B cell (primary cell): Measurements from ENCODE around the gene KBTBD13. TPM values are rescaled to one million over a fixed set of nuclear protein-coding genes. Genes with fewer than 3 reads are reported as not detected.

Source experiments
- ATAC-seq: fragments of 200-7000 bp; cut with Tn5 transposase; one replicate; pipeline ENCODE4 v1.10.0; 2021; ENCODE audit warnings: low read depth, mild to moderate bottlenecking, moderate number of reproducible peaks, moderate library complexity
- CTCF ChIA-PET: fragments of 350-600 bp; sonication (Branson Sonifier 250); formaldehyde crosslinking; loops from one replicate; lab custom pipeline; 2021; ENCODE audit warnings: antibody characterized with exemption, inconsistent platforms; lab: Charles Lee
- POLR2A ChIA-PET: fragments of 350-600 bp; sonication (Branson Sonifier 250); formaldehyde crosslinking; loops from one replicate; lab custom pipeline; 2021; ENCODE audit warnings: antibody characterized with exemption; lab: Charles Lee
- DNase-seq: peaks from one replicate; pipeline ENCODE4 v3.0.0; 2013
- H2AFZ ChIP-seq: 2 replicates; pipeline ENCODE4 v1.6.1; 2012; ENCODE audit warnings: mild to moderate bottlenecking, low read depth, low read length; ENCODE audit not compliant: insufficient read depth, poor library complexity, severe bottlenecking
- H3K27ac ChIP-seq, 2 donors: 1 replicate in 1 of 2; 2 replicates in 1 of 2; pipeline ENCODE4 v1.5.1; 2012 to 2013; ENCODE audit warnings: low read length in 2 of 2, mild to moderate bottlenecking in 2 of 2, moderate library complexity in 1 of 2
- H3K27me3 ChIP-seq, 4 experiments: fragments of 200-600 bp in 1 of 4; sonication (generic) in 1 of 4; replicated peaks in 1 of 4; 1 replicate in 2 of 4; 2 replicates in 2 of 4; pipeline versions ENCODE4 v1.6.1 to v1.7.0; 2013 to 2016; ENCODE audit warnings: low read length in 3 of 4, mild to moderate bottlenecking in 2 of 4, mixed read lengths in 1 of 4, moderate library complexity in 1 of 4; ENCODE audit not compliant: insufficient read depth in 4 of 4, control insufficient read depth in 3 of 4; ENCODE audit errors: control extremely low read depth in 1 of 4
- H3K36me3 ChIP-seq, 2 experiments: replicated peaks in 1 of 2; 1 replicate in 1 of 2; 2 replicates in 1 of 2; pipeline versions ENCODE4 v1.6.1 to v1.7.1; 2013; ENCODE audit warnings: low read length in 1 of 2; ENCODE audit not compliant: insufficient read depth in 2 of 2, control insufficient read depth in 1 of 2; ENCODE audit errors: control extremely low read depth in 1 of 2, extremely low read depth in 1 of 2
- H3K4me1 ChIP-seq, 2 donors: fragments of 200-600 bp in 1 of 2; sonication (generic) in 1 of 2; 1 replicate in 1 of 2; 2 replicates in 1 of 2; pipeline versions ENCODE4 v1.5.1 to v1.6.1; 2013 to 2017; ENCODE audit warnings: low read length in 2 of 2; ENCODE audit not compliant: control insufficient read depth in 2 of 2, insufficient read depth in 2 of 2
- H3K4me2 ChIP-seq: replicated peaks from 2 replicates; pipeline ENCODE3; 2012; ENCODE audit warnings: mild to moderate bottlenecking, low read depth, low read length; ENCODE audit not compliant: poor library complexity, severe bottlenecking
- H3K4me3 ChIP-seq, 5 experiments: fragments of 200-600 bp in 1 of 5; sonication (generic) in 1 of 5; 1 replicate in 3 of 5; 2 replicates in 2 of 5; pipeline versions ENCODE4 v1.5.1 to v1.7.0; 2011 to 2016; ENCODE audit warnings: low read length in 4 of 5, mild to moderate bottlenecking in 4 of 5, low read depth in 2 of 5, control low read depth in 1 of 5, moderate library complexity in 1 of 5; ENCODE audit not compliant: insufficient read depth in 1 of 5; ENCODE audit errors: control extremely low read depth in 1 of 5, extremely low read depth in 1 of 5
- H3K79me2 ChIP-seq: fragments of 200-600 bp; sonication (generic); one replicate; pipeline ENCODE4 v1.6.0; 2016; ENCODE audit warnings: low read length; ENCODE audit not compliant: control insufficient read depth, insufficient read depth
- H3K9ac ChIP-seq: fragments of 200-600 bp; sonication (generic); 2 replicates; pipeline ENCODE4 v1.6.1; 2017; ENCODE audit warnings: mild to moderate bottlenecking, low read length, moderate library complexity
- H3K9me3 ChIP-seq, 3 donors: one replicate each; pipeline versions ENCODE4 v1.6.1 to v1.7.1; 2013; ENCODE audit warnings: low read length in 2 of 3; ENCODE audit not compliant: control insufficient read depth in 2 of 3, insufficient read depth in 1 of 3; ENCODE audit errors: control extremely low read depth in 1 of 3
- H4K20me1 ChIP-seq: 2 replicates; pipeline ENCODE4 v1.6.0; 2012; ENCODE audit warnings: mild to moderate bottlenecking, low read length; ENCODE audit not compliant: insufficient read depth, control insufficient read depth, poor library complexity, severe bottlenecking
- H3K27ac Mint-ChIP-seq: one replicate; pipeline ENCODE4 v1.8.0; 2021; ENCODE audit warnings: mixed read lengths
- H3K27me3 Mint-ChIP-seq: one replicate; pipeline ENCODE4 v1.8.0; 2021; ENCODE audit warnings: mixed read lengths
- H3K4me1 Mint-ChIP-seq: one replicate; pipeline ENCODE4 v1.8.0; 2021; ENCODE audit warnings: mixed read lengths
- H3K4me3 Mint-ChIP-seq: one replicate; pipeline ENCODE4 v1.8.0; 2021; ENCODE audit warnings: mixed read lengths
- H3K9me3 Mint-ChIP-seq: one replicate; pipeline ENCODE4 v1.8.0; 2022; ENCODE audit warnings: mixed read lengths; ENCODE audit not compliant: insufficient read depth
- EZH2 ChIP-seq: IDR thresholded peaks from 2 replicates; pipeline ENCODE4 v1.6.1; 2012; ENCODE audit warnings: borderline replicate concordance, low read depth, mild to moderate bottlenecking, moderate library complexity, low read length; ENCODE audit not compliant: insufficient read depth, poor library complexity, severe bottlenecking
- WGBS: methylation state at CpG from one replicate; pipeline ENCODE4 v1.1.5; 2013; ENCODE audit warnings: missing lambda C conversion rate; ENCODE audit not compliant: insufficient coverage; 5-methylcytosine and 5-hydroxymethylcytosine counted together
- intact Hi-C: fragments of 100-400 bp; cut with micrococcal nuclease; formaldehyde crosslinking; loops from one replicate; pipeline ENCODE4 v1.10.0; 2022
- polyA plus RNA-seq: library from polyadenylated mRNA; depleted of rRNA; stranded (reverse); fragments of >200 nt; gene quantifications from 2 replicates; pipeline ENCODE4 v1.2.3, GENCODE V29; 2012
- total RNA-seq, 2 donors: library from RNA; stranded (reverse); fragments of 120-200 nt in 1 of 2; gene quantifications; 1 replicate in 1 of 2; 2 replicates in 1 of 2; pipeline versions ENCODE4 v1.2.3 to v1.2.4, GENCODE V29; 2013 to 2022
- TF ChIP-seq, protein P1 (sequence below): fragments of 200-600 bp; IDR thresholded peaks from one replicate; pipeline ENCODE4 v1.8.0; 2022; ENCODE audit warnings: antibody characterized with exemption, mild to moderate bottlenecking

The KBTBD13 gene
- total and polyA plus RNA-seq, 2 donors (not counting 1 experiment from before 2014, with no cell fraction given) = not detected

DNA sequence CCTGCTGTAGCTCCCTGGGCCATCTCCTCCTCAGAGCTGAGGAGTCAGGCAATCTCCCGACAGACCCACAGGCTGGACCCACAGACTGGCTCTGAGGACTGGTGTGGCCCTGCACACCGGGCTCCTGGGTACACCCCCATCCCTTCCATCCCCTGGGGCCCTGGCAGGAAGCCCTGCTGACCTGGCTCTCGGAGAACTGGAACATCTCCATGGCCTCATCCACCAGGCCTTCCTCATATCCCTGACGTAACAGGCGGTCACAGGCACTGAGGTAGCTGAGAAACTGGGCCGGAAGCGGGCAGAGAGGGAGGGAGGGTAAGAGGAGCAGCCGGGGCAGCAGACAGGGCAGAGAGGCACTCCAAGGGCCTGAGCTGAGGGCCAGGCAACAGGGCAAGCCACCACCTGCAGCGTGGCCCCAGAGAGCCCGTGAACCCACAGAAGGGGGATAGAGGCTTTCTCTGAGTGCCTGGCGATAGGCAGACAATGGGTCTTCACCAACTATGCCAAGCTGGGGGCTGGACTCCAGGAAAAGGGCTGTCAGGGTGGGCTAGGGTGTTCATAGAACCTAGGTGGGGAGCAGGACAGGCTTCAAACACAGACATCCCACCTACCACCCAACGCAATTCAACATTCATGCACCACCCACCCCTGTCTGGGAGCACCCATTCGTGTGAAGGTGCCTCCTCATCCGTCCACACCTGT is 17.9 kb downstream of the KBTBD13 start:
- H3K27ac Mint-ChIP-seq = no peak overlapping the region
- no peak for ATAC-seq
- WGBS = over 99% methylated on average over 13 of the region's 14 CpGs

More for the DNA sequence above, 17.9 kb downstream of the KBTBD13 start:
- no peak overlapping the region for H2AFZ ChIP-seq
- no peak overlapping the region for H3K9ac ChIP-seq
- intact Hi-C loops = no loop called here
- peaks cover 1 to 16% of the 10 kb centered on the region in 2 experiments for H3K36me3 ChIP-seq
- Mint-ChIP-seq H3K4me1 (no peaks in the 10 kb centered on the region), H3K27me3 (no peaks in the 10 kb centered on the region), H3K4me3 (no peak overlapping the region), H3K9me3 (no peaks in the 10 kb centered on the region)
- DNase-seq = no peak
- no peaks in the 10 kb centered on the region for H3K9me3 ChIP-seq
- no peak overlapping the region for H3K4me3 ChIP-seq
- no peak overlapping the region for H3K4me2 ChIP-seq
- no peaks in the 10 kb centered on the region for H3K27me3 ChIP-seq
- H4K20me1 ChIP-seq = no peaks in the 10 kb centered on the region
- no peak overlapping the region for H3K27ac ChIP-seq
- TF ChIP-seq EZH2 = no peak
- TF ChIP-seq, protein P1, sequence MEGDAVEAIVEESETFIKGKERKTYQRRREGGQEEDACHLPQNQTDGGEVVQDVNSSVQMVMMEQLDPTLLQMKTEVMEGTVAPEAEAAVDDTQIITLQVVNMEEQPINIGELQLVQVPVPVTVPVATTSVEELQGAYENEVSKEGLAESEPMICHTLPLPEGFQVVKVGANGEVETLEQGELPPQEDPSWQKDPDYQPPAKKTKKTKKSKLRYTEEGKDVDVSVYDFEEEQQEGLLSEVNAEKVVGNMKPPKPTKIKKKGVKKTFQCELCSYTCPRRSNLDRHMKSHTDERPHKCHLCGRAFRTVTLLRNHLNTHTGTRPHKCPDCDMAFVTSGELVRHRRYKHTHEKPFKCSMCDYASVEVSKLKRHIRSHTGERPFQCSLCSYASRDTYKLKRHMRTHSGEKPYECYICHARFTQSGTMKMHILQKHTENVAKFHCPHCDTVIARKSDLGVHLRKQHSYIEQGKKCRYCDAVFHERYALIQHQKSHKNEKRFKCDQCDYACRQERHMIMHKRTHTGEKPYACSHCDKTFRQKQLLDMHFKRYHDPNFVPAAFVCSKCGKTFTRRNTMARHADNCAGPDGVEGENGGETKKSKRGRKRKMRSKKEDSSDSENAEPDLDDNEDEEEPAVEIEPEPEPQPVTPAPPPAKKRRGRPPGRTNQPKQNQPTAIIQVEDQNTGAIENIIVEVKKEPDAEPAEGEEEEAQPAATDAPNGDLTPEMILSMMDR = no peak
- H3K4me1 ChIP-seq = no peaks in the 10 kb centered on the region
- ChIA-PET POLR2A (no interaction called here), CTCF (no interaction called here)
- no peaks in the 10 kb centered on the region for H3K79me2 ChIP-seq
